A549 (cell line): Measurements from ENCODE around the gene CUX1. TPM values are rescaled to one million over a fixed set of nuclear protein-coding genes. Genes with fewer than 3 reads are reported as not detected.

Experiments
- ATAC-seq, 2 experiments: fragments of 200-7000 bp in 1 of 2; fragments of >200 bp in 1 of 2; cut with Nextera tagmentation in 1 of 2; cut with Tn5 transposase in 1 of 2; 3 replicates each; pipeline versions ENCODE4 v1.8.0 to v1.9.1; 2018 to 2020; ENCODE audit warnings: mild to moderate bottlenecking in 1 of 2, moderate library complexity in 1 of 2
- CTCF ChIA-PET: fragments of 300-600 bp; sonication (Branson Sonifier 250); formaldehyde crosslinking; extraction: SDS; loops from one replicate; lab custom pipeline; 2021; ENCODE audit warnings: antibody characterized with exemption, inconsistent platforms; lab: Yijun Ruan, JAX
- POLR2A ChIA-PET: fragments of 350-600 bp; formaldehyde crosslinking; extraction: SDS; loops from one replicate; lab custom pipeline; 2021; ENCODE audit warnings: antibody characterized with exemption, inconsistent platforms; lab: Yijun Ruan, JAX
- DNase-seq, 2 experiments: peaks; one replicate each; pipeline versions ENCODE4 v3.0.0 to v3.0.0-alpha.2; 2011 to 2016; ENCODE audit warnings: low read depth in 1 of 2, low spot score in 1 of 2
- FAIRE-seq: peaks from 2 replicates; lab custom pipeline; 2011; peaks lifted over from hg19 to GRCh38; lab: Jason Lieb, UNC
- H3K27ac ChIP-seq, 2 experiments: fragments of >200 bp; sonication (Bioruptor Twin); formaldehyde crosslinking; 3 replicates each; pipeline ENCODE4 v1.5.1; 2016 to 2017
- H3K4me1 ChIP-seq: fragments of >200 bp; sonication (Bioruptor Twin); formaldehyde crosslinking; 3 replicates; pipeline ENCODE4 v1.6.1; 2016
- H3K4me2 ChIP-seq: fragments of >200 bp; sonication (Bioruptor Twin); formaldehyde crosslinking; 3 replicates; pipeline ENCODE4 v1.6.1; 2016
- H3K4me3 ChIP-seq: fragments of >200 bp; sonication (Bioruptor Twin); formaldehyde crosslinking; 3 replicates; pipeline ENCODE4 v1.5.1; 2016
- H3K9me3 ChIP-seq: fragments of >200 bp; sonication (Bioruptor Twin); formaldehyde crosslinking; 3 replicates; pipeline ENCODE4 v1.6.1; 2016
- BHLHE40 ChIP-seq: IDR thresholded peaks from 2 replicates; pipeline ENCODE4 v1.6.1; 2012; ENCODE audit warnings: low read depth, low read length, inconsistent platforms
- CBX8 ChIP-seq: fragments of 200-600 bp; sonication (generic); IDR thresholded peaks from 2 replicates; pipeline ENCODE4 v1.6.1; 2016
- EHMT2 ChIP-seq: fragments of 200-600 bp; sonication (generic); IDR thresholded peaks from 2 replicates; pipeline ENCODE4 v1.6.1; 2016; ENCODE audit warnings: antibody characterized with exemption, low read depth, mild to moderate bottlenecking, moderate library complexity
- ESRRA ChIP-seq: fragments of 150-350 bp; IDR thresholded peaks from 2 replicates; pipeline ENCODE4 v1.6.1; 2014; ENCODE audit warnings: mild to moderate bottlenecking, low read length, borderline replicate concordance
- FOSB ChIP-seq: fragments of 250-450 bp; sonication (Bioruptor Pico); IDR thresholded peaks from 2 replicates; pipeline ENCODE4 v1.5.0; 2020; ENCODE audit warnings: mild to moderate bottlenecking, moderate library complexity
- FOSL2 ChIP-seq, 2 experiments: fragments of 450-650 bp in 1 of 2; fragments of >200 bp in 1 of 2; sonication (Bioruptor Twin) in 1 of 2; formaldehyde crosslinking; IDR thresholded peaks; 2 replicates each; pipeline versions ENCODE4 v1.5.0 to v1.6.1; 2016 to 2020; ENCODE audit warnings: mild to moderate bottlenecking in 1 of 2, moderate library complexity in 1 of 2
- FOXS1 ChIP-seq: fragments of 250-450 bp; sonication (Bioruptor Pico); IDR thresholded peaks from 2 replicates; pipeline ENCODE4 v1.5.0; 2020; ENCODE audit warnings: mild to moderate bottlenecking, moderate library complexity
- GATA3 ChIP-seq: IDR thresholded peaks from 2 replicates; pipeline ENCODE4 v1.6.1; 2012; ENCODE audit warnings: borderline replicate concordance
- HOXA7 ChIP-seq: fragments of 250-450 bp; sonication (Bioruptor Pico); IDR thresholded peaks from 2 replicates; pipeline ENCODE4 v1.5.0; 2020; ENCODE audit warnings: mild to moderate bottlenecking, moderate library complexity
- JUNB ChIP-seq: fragments of >200 bp; sonication (Bioruptor Twin); formaldehyde crosslinking; IDR thresholded peaks from 2 replicates; pipeline ENCODE4 v1.6.1; 2016
- KDM5A ChIP-seq: fragments of 200-600 bp; sonication (generic); IDR thresholded peaks from 2 replicates; pipeline ENCODE4 v1.6.1; 2016; ENCODE audit warnings: antibody characterized with exemption, mild to moderate bottlenecking
- NFE2L2 ChIP-seq: fragments of 150-350 bp; conservative IDR thresholded peaks from 2 replicates; pipeline ENCODE4 v1.6.1; 2014; ENCODE audit warnings: low read length
- POLR2A ChIP-seq: IDR thresholded peaks from 2 replicates; pipeline ENCODE4 v1.6.1; 2012; ENCODE audit warnings: mild to moderate bottlenecking, low read length
- POLR2AphosphoS2 ChIP-seq: conservative IDR thresholded peaks from 2 replicates; pipeline ENCODE4 v1.6.1; 2012; ENCODE audit warnings: low read length, improper control_type of control experiment, inconsistent platforms
- RAD21 ChIP-seq, 2 experiments: fragments of >200 bp in 1 of 2; sonication (Bioruptor Twin) in 1 of 2; formaldehyde crosslinking in 1 of 2; IDR thresholded peaks in 1 of 2; conservative IDR thresholded peaks in 1 of 2; 2 replicates in 1 of 2; 3 replicates in 1 of 2; pipeline ENCODE4 v1.6.1; 2012 to 2018; ENCODE audit warnings: inconsistent platforms in 1 of 2
- RCOR1 ChIP-seq: fragments of 150-350 bp; IDR thresholded peaks from 2 replicates; pipeline ENCODE4 v1.6.1; 2014; ENCODE audit warnings: antibody characterized with exemption, low read length, low read depth
- RFX5 ChIP-seq: fragments of 450-650 bp; IDR thresholded peaks from 2 replicates; pipeline ENCODE4 v1.7.1; 2014; ENCODE audit warnings: antibody characterized with exemption, mild to moderate bottlenecking, moderate library complexity
- TFCP2L1 ChIP-seq: fragments of 250-450 bp; sonication (Bioruptor Pico); IDR thresholded peaks from 2 replicates; pipeline ENCODE4 v1.5.0; 2021; ENCODE audit warnings: mild to moderate bottlenecking
- TP53 ChIP-seq: fragments of 250-450 bp; sonication (Bioruptor Pico); IDR thresholded peaks from 2 replicates; pipeline ENCODE4 v1.5.0; 2021; ENCODE audit warnings: mild to moderate bottlenecking, moderate library complexity
- ZSCAN20 ChIP-seq: fragments of 250-450 bp; sonication (Bioruptor Pico); IDR thresholded peaks from 2 replicates; pipeline ENCODE4 v1.8.0; 2022; ENCODE audit warnings: mild to moderate bottlenecking, moderate library complexity
- WGBS: methylation state at CpG from one replicate; pipeline ENCODE4 v1.1.6; 2017; ENCODE audit errors: missing lambda C conversion rate; 5-methylcytosine and 5-hydroxymethylcytosine counted together
- polyA plus RNA-seq, 4 experiments: library from polyadenylated mRNA; depleted of rRNA in 3 of 4; stranded (reverse); fragments of >200 nt; fragmentation: RNase III in 1 of 4; extraction: RNeasy Plus Mini Kit Qiagen cat#74134 plus additional on column Dnase treatment in 1 of 4; gene quantifications; 2 replicates in 3 of 4; 3 replicates in 1 of 4; pipeline ENCODE4 v1.2.3, GENCODE V29; 2011 to 2017
- TF ChIP-seq, protein P1 (sequence below): fragments of 200-600 bp; sonication (generic); IDR thresholded peaks from 2 replicates; pipeline ENCODE4 v1.6.1; 2016; ENCODE audit warnings: antibody characterized with exemption, mild to moderate bottlenecking, moderate library complexity
- TF ChIP-seq, protein P2 (sequence below): fragments of >200 bp; sonication (Bioruptor Twin); formaldehyde crosslinking; IDR thresholded peaks from 3 replicates; pipeline ENCODE4 v1.6.1; 2016
- TF ChIP-seq, protein P3 (sequence below): IDR thresholded peaks from 2 replicates; pipeline ENCODE4 v1.6.1; 2012
- TF ChIP-seq, protein P4 (sequence below): fragments of 250-450 bp; sonication (Bioruptor Pico); IDR thresholded peaks from 2 replicates; pipeline ENCODE4 v1.5.0; 2020; ENCODE audit warnings: low read depth, mild to moderate bottlenecking, moderate library complexity
- TF ChIP-seq, protein P5 (sequence below): fragments of 250-450 bp; sonication (Bioruptor Pico); IDR thresholded peaks from 2 replicates; pipeline ENCODE4 v1.5.0; 2021; ENCODE audit warnings: mild to moderate bottlenecking, moderate library complexity, borderline replicate concordance
- TF ChIP-seq, protein P6 (sequence below): fragments of >200 bp; sonication (Bioruptor Twin); formaldehyde crosslinking; IDR thresholded peaks from 2 replicates; pipeline ENCODE4 v1.6.1; 2016
- TF ChIP-seq, protein P7 (sequence below): IDR thresholded peaks from 2 replicates; pipeline ENCODE4 v1.6.1; 2012

Gene CUX1
- polyA plus RNA-seq, 2 of the 4 experiments (the other 2 are of a cell fraction): 32.7 to 33.4 TPM

DNA sequence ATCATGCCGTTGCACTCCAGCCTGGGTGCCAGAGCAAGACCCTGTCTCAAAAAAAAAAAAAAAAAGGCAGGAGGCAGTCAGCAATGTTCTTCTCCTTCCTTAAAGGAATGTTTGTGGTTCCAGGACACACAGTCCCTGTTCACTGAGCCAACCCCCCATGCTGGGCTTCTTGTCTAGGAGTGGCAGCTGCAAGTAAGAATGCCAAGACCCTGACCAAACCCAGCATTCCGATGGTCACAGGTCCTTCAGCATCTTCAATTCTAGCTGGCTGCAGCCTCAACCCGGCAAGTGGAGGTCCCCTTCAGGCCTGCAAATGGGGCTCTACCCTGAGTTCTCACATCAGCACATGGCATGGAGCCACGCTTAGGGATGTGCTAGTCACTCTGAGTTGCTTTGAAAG, 38.2 kb upstream of the CUX1 start:
- FAIRE-seq (no peak), ATAC-seq (no peak)
- 67% methylated on average over 4 of the region's 4 CpGs for WGBS
- POLR2A ChIA-PET: no interaction called here
- CTCF ChIA-PET: no interaction called here
- no peaks in the 10 kb centered on the region for H3K4me1 ChIP-seq
- H3K9me3 ChIP-seq: no peaks in the 10 kb centered on the region
- no peak overlapping the region for H3K4me2 ChIP-seq
- TF ChIP-seq TP53 (CRISPR knock-in tag) (no peak), BHLHE40 (no peak), HOXA7 (no peak), ZSCAN20 (no peak), RCOR1 (no peak), CBX8 (no peak), KDM5A (no peak), EHMT2 (no peak), ESRRA (no peak), FOSB (CRISPR knock-in tag) (no peak), POLR2A (no peak), GATA3 (no peak), POLR2AphosphoS2 (no peak), JUNB (no peak)
- TF ChIP-seq, protein P1, sequence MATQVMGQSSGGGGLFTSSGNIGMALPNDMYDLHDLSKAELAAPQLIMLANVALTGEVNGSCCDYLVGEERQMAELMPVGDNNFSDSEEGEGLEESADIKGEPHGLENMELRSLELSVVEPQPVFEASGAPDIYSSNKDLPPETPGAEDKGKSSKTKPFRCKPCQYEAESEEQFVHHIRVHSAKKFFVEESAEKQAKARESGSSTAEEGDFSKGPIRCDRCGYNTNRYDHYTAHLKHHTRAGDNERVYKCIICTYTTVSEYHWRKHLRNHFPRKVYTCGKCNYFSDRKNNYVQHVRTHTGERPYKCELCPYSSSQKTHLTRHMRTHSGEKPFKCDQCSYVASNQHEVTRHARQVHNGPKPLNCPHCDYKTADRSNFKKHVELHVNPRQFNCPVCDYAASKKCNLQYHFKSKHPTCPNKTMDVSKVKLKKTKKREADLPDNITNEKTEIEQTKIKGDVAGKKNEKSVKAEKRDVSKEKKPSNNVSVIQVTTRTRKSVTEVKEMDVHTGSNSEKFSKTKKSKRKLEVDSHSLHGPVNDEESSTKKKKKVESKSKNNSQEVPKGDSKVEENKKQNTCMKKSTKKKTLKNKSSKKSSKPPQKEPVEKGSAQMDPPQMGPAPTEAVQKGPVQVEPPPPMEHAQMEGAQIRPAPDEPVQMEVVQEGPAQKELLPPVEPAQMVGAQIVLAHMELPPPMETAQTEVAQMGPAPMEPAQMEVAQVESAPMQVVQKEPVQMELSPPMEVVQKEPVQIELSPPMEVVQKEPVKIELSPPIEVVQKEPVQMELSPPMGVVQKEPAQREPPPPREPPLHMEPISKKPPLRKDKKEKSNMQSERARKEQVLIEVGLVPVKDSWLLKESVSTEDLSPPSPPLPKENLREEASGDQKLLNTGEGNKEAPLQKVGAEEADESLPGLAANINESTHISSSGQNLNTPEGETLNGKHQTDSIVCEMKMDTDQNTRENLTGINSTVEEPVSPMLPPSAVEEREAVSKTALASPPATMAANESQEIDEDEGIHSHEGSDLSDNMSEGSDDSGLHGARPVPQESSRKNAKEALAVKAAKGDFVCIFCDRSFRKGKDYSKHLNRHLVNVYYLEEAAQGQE: no peak
- TF ChIP-seq, protein P2, sequence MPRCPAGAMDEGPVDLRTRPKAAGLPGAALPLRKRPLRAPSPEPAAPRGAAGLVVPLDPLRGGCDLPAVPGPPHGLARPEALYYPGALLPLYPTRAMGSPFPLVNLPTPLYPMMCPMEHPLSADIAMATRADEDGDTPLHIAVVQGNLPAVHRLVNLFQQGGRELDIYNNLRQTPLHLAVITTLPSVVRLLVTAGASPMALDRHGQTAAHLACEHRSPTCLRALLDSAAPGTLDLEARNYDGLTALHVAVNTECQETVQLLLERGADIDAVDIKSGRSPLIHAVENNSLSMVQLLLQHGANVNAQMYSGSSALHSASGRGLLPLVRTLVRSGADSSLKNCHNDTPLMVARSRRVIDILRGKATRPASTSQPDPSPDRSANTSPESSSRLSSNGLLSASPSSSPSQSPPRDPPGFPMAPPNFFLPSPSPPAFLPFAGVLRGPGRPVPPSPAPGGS: no peak
- TF ChIP-seq, protein P3, sequence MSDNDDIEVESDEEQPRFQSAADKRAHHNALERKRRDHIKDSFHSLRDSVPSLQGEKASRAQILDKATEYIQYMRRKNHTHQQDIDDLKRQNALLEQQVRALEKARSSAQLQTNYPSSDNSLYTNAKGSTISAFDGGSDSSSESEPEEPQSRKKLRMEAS: no peak
- TF ChIP-seq, protein P4, sequence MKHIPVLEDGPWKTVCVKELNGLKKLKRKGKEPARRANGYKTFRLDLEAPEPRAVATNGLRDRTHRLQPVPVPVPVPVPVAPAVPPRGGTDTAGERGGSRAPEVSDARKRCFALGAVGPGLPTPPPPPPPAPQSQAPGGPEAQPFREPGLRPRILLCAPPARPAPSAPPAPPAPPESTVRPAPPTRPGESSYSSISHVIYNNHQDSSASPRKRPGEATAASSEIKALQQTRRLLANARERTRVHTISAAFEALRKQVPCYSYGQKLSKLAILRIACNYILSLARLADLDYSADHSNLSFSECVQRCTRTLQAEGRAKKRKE (CRISPR knock-in tag): no peak
- TF ChIP-seq, protein P5, sequence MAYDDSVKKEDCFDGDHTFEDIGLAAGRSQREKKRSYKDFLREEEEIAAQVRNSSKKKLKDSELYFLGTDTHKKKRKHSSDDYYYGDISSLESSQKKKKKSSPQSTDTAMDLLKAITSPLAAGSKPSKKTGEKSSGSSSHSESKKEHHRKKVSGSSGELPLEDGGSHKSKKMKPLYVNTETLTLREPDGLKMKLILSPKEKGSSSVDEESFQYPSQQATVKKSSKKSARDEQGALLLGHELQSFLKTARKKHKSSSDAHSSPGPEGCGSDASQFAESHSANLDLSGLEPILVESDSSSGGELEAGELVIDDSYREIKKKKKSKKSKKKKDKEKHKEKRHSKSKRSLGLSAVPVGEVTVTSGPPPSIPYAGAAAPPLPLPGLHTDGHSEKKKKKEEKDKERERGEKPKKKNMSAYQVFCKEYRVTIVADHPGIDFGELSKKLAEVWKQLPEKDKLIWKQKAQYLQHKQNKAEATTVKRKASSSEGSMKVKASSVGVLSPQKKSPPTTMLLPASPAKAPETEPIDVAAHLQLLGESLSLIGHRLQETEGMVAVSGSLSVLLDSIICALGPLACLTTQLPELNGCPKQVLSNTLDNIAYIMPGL: no peak
- TF ChIP-seq, protein P6, sequence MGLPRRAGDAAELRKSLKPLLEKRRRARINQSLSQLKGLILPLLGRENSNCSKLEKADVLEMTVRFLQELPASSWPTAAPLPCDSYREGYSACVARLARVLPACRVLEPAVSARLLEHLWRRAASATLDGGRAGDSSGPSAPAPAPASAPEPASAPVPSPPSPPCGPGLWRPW: no peak
- TF ChIP-seq, all 56 proteins: peak for 0
- no peak overlapping the region for H3K4me3 ChIP-seq
- no peak for DNase-seq
- H3K27ac ChIP-seq: no peak overlapping the region

DNA sequence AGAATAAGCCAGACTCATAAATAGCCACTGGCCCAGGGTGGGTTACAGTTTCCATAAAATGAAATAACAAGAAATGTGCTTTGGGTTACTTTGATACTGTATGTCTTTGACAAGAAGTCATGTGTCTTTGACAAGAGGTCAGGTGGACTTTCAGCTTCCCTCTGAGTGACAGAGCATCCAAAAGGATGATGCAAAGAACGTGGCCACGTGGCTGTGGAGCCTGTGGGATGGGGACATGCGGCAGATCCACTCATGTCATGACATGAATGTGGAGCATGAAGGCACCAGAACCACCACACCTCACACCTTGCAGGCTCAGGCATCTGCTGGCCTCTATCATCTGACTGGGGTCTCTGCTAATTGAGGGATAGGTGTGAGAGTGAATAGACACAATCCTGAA, 37.1 kb upstream of the CUX1 start:
- CTCF ChIA-PET: interaction anchor here (1.3 kb wide), 1 partner anchor 38 kb away, joined by 3 read pairs; no protein-coding TSS in a partner anchor
- Histone ChIP-seq H3K4me2 (no peak overlapping the region), H3K4me1 (no peaks in the 10 kb centered on the region), H3K27ac (no peak overlapping the region), H3K9me3 (no peaks in the 10 kb centered on the region), H3K4me3 (no peak overlapping the region)
- POLR2A ChIA-PET: no interaction called here
- ATAC-seq: no peak
- no peak for FAIRE-seq
- DNase-seq: no peak
- 42% methylated on average over 3 of the region's 3 CpGs for WGBS
- TF ChIP-seq POLR2A (no peak), NFE2L2 (no peak), POLR2AphosphoS2 (no peak), RAD21 (conservative IDR thresholded peaks at IDR 0.05 in 1 of 2, IDR thresholded peaks at IDR 0.05 in 1 of 2) (no peak), FOXS1 (no peak), ZSCAN20 (no peak), TFCP2L1 (no peak), FOSL2 (IDR thresholded peaks at IDR 0.05) (no peak), FOSL2 (CRISPR knock-in tag; IDR thresholded peaks at IDR 0.05) (no peak), CBX8 (no peak), RFX5 (no peak)
- TF ChIP-seq, protein P7, sequence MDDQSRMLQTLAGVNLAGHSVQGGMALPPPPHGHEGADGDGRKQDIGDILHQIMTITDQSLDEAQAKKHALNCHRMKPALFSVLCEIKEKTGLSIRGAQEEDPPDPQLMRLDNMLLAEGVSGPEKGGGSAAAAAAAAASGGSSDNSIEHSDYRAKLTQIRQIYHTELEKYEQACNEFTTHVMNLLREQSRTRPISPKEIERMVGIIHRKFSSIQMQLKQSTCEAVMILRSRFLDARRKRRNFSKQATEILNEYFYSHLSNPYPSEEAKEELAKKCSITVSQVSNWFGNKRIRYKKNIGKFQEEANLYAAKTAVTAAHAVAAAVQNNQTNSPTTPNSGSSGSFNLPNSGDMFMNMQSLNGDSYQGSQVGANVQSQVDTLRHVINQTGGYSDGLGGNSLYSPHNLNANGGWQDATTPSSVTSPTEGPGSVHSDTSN: no peak
